ENCODE measurements around the gene DMD.

The DMD gene

GRCh38 chrX:31929366-31929765 is 1282.0 kb downstream of the DMD start:
- TF ChIP-seq CTCF (IDR thresholded peaks at IDR 0.05; ENCODE audit: insufficient read depth, low read depth, low read length, missing control alignments): no peak
- no peak overlapping the region for H3K4me3 ChIP-seq (ENCODE audit: low read depth, low read length)
- DNase-seq (ENCODE audit: low read depth): no peak

GRCh38 chrX:31921236-31921635 is 1290.1 kb downstream of the DMD start:
- TF ChIP-seq CTCF (IDR thresholded peaks at IDR 0.05; ENCODE audit: insufficient read depth, low read depth, low read length, missing control alignments): no peak
- DNase-seq (ENCODE audit: low read depth): no peak
- no peak overlapping the region for H3K4me3 ChIP-seq (ENCODE audit: low read depth, low read length)

- H3K4me3 ChIP-seq (ENCODE audit: low read depth, low read length): no peak overlapping the region
- TF ChIP-seq CTCF (IDR thresholded peaks at IDR 0.05; ENCODE audit: insufficient read depth, low read depth, low read length, missing control alignments): no peak
- DNase-seq (ENCODE audit: low read depth): no peak
Measured at GRCh38 chrX:31909850-31910572, 1301.3 kb downstream of the DMD start.

- TF ChIP-seq CTCF (IDR thresholded peaks at IDR 0.05; ENCODE audit: insufficient read depth, low read depth, low read length, missing control alignments): no peak
- H3K4me3 ChIP-seq (ENCODE audit: low read depth, low read length): no peak overlapping the region
- no peak for DNase-seq (ENCODE audit: low read depth)
Measured at GRCh38 chrX:31894152-31894551, 1317.2 kb downstream of the DMD start.

GRCh38 chrX:31893525-31893924 is 1317.8 kb downstream of the DMD start:
- H3K4me3 ChIP-seq (ENCODE audit: low read depth, low read length): no peak overlapping the region
- DNase-seq (ENCODE audit: low read depth): peak; percentile 0
- no peak for TF ChIP-seq CTCF (IDR thresholded peaks at IDR 0.05; ENCODE audit: insufficient read depth, low read depth, low read length, missing control alignments)

GRCh38 chrX:31889088-31889487 is 1322.3 kb downstream of the DMD start:
- no peak for TF ChIP-seq CTCF (IDR thresholded peaks at IDR 0.05; ENCODE audit: insufficient read depth, low read depth, low read length, missing control alignments)
- DNase-seq (ENCODE audit: low read depth): no peak
- H3K4me3 ChIP-seq (ENCODE audit: low read depth, low read length): no peak overlapping the region

- H3K4me3 ChIP-seq (ENCODE audit: low read depth, low read length): no peak overlapping the region
- no peak for DNase-seq (ENCODE audit: low read depth)
- no peak for TF ChIP-seq CTCF (IDR thresholded peaks at IDR 0.05; ENCODE audit: insufficient read depth, low read depth, low read length, missing control alignments)
Measured at GRCh38 chrX:31884535-31884934, 1326.8 kb downstream of the DMD start.
